Measurements from ENCODE around the gene MEIS1. TPM values are rescaled to one million over a fixed set of nuclear protein-coding genes. Genes with fewer than 3 reads are reported as not detected.

The MEIS1 gene
- total and polyA plus RNA-seq, 2 of the 8 experiments (the other 6 are each of a cell fraction or from before 2014, with no cell fraction given): 0.17 to 1.2 TPM

- Histone ChIP-seq H2AK5ac (ENCODE audit: low read depth, low read length) (no peak overlapping the region), H3K18ac (ENCODE audit: extremely low read depth, low read length) (no peak overlapping the region), H2BK120ac (replicated peaks; ENCODE audit: low read depth, low read length) (no peak overlapping the region), H3K4me1 (replicated peaks in 1 of 4; ENCODE audit: control insufficient read depth in 3 of 4, insufficient read depth in 4 of 4, low read length in 3 of 4) (peaks cover 1 to 4% (median 2%) of the 10 kb centered on the region in 4 experiments; a peak in 1 of 7 replicates), H2BK5ac (ENCODE audit: low read depth, low read length) (no peak overlapping the region), H3K27ac (ENCODE audit: low read depth, low read length) (no peak overlapping the region), H3K9ac (replicated peaks in 1 of 4; ENCODE audit: extremely low read depth in 1 of 4, low read depth in 3 of 4, low read length in 3 of 4) (no peak overlapping the region), H3K56ac (replicated peaks; ENCODE audit: insufficient read length, low read depth, low read length) (no peak overlapping the region), H3K23me2 (ENCODE audit: low read depth, low read length) (no peaks in the 10 kb centered on the region), H4K8ac (ENCODE audit: extremely low read depth, insufficient read depth, low read length) (no peak overlapping the region), H3K4me2 (ENCODE audit: insufficient read depth in 1 of 2, low read depth in 2 of 2, low read length in 2 of 2) (no peak overlapping the region), H4K5ac (ENCODE audit: insufficient read length, low read depth, low read length) (no peak overlapping the region), H3K79me2 (ENCODE audit: control insufficient read depth in 1 of 2, insufficient read depth in 2 of 2, low read length in 2 of 2) (no peaks in the 10 kb centered on the region), H2BK12ac (ENCODE audit: low read depth, low read length) (no peak overlapping the region), H4K20me1 (replicated peaks in 1 of 2; ENCODE audit: control insufficient read depth in 1 of 2, insufficient read depth in 2 of 2, low read length in 2 of 2) (no peaks in the 10 kb centered on the region), H2BK20ac (ENCODE audit: low read length) (no peak overlapping the region), H2BK15ac (ENCODE audit: low read length) (no peak overlapping the region), H3K9me3 (ENCODE audit: insufficient read depth in 2 of 2, low read depth in 1 of 2, low read length in 1 of 2) (no peaks in the 10 kb centered on the region), H3K4me3 (ENCODE audit: extremely low read depth in 1 of 4, insufficient read depth in 2 of 4, low read depth in 3 of 4, low read length in 4 of 4) (no peak overlapping the region), H3K27me3 (replicated peaks in 1 of 4; ENCODE audit: control insufficient read depth in 3 of 4, extremely low read depth in 1 of 4, insufficient read depth in 3 of 4, low read length in 3 of 4) (no peaks in the 10 kb centered on the region; a peak in 1 of 7 replicates), H3K36me3 (ENCODE audit: control insufficient read depth in 2 of 4, insufficient read depth in 4 of 4, low read length in 3 of 4) (no peaks in the 10 kb centered on the region), H3K4ac (replicated peaks; ENCODE audit: insufficient read length, low read depth, low read length) (no peak overlapping the region), H3K79me1 (ENCODE audit: low read depth, low read length) (no peaks in the 10 kb centered on the region), H3K14ac (ENCODE audit: insufficient read length) (no peak overlapping the region), H4K91ac (replicated peaks; ENCODE audit: insufficient read length, low read length) (no peak overlapping the region), H3K23ac (ENCODE audit: insufficient read length) (no peak overlapping the region), H2AFZ (ENCODE audit: low read length) (no peak overlapping the region)
- ChIA-PET POLR2A (ENCODE audit: partially characterized antibody) (no interaction called here), CTCF (ENCODE audit: partially characterized antibody) (interaction anchor here (0.7 to 1.3 kb wide), 4 partner anchors 16 to 494 kb away, joined by 3 to 4 read pairs (median 3); no protein-coding TSS in a partner anchor)
- no peak for TF ChIP-seq GTF2F1 (IDR thresholded peaks at IDR 0.05; ENCODE audit: borderline replicate concordance, low read depth, low read length)
- no peak for TF ChIP-seq USF2 (IDR thresholded peaks at IDR 0.05; ENCODE audit: low read length)
- TF ChIP-seq CEBPB (IDR thresholded peaks at IDR 0.05; ENCODE audit: low read depth, low read length): no peak
- no peak for TF ChIP-seq EGR1 (IDR thresholded peaks at IDR 0.05; ENCODE audit: borderline replicate concordance, low read depth, low read length)
- no peak for TF ChIP-seq BACH1 (IDR thresholded peaks at IDR 0.05; ENCODE audit: low read length)
- 95% methylated on average over 1 of the region's 1 CpG; no CpG with 5 or more reads in 1 of the 2 experiments for WGBS, 2 experiments (ENCODE audit: extremely low coverage in 1 of 2, insufficient coverage in 1 of 2, insufficient read length in 1 of 2, insufficient replicate concordance in 2 of 2, low coverage in 1 of 2, low lambda C conversion rate in 2 of 2, missing lambda C conversion rate in 1 of 2)
- DNase-seq (ENCODE audit: low read depth in 1 of 2, low spot score in 2 of 2) (no peak), FAIRE-seq (no peak)
These were observed 22.1 kb upstream of the MEIS1 start for GRCh38 chr2:66412874-66413273.

All from H1 (cell line).